Activated CD8-positive, alpha-beta T cell treated with anti-CD3 and anti-CD28 coated beads for 36 hours (primary cell): Measurements from ENCODE around the gene NYAP2. TPM values are rescaled to one million over a fixed set of nuclear protein-coding genes. Genes with fewer than 3 reads are reported as not detected.

ENCODE experiments used
- ATAC-seq: fragments of 200-7000 bp; cut with Tn5 transposase; one replicate; pipeline ENCODE4 v1.10.0; 2021; ENCODE audit warnings: mild to moderate bottlenecking, moderate library complexity
- CTCF ChIA-PET: fragments of 350-600 bp; sonication (Branson Sonifier 250); formaldehyde crosslinking; loops from one replicate; lab custom pipeline; 2021; ENCODE audit warnings: antibody characterized with exemption; lab: Charles Lee
- POLR2A ChIA-PET: fragments of 350-600 bp; sonication (Branson Sonifier 250); formaldehyde crosslinking; loops from one replicate; lab custom pipeline; 2021; ENCODE audit warnings: antibody characterized with exemption; lab: Charles Lee
- DNase-seq: peaks from one replicate; pipeline ENCODE4 v3.0.0-alpha.2; 2020
- H3K27ac Mint-ChIP-seq: one replicate; pipeline ENCODE4 v1.8.0; 2021; ENCODE audit warnings: mild to moderate bottlenecking, mixed read lengths
- H3K27me3 Mint-ChIP-seq: one replicate; pipeline ENCODE4 v1.8.0; 2021; ENCODE audit warnings: mixed read lengths
- H3K36me3 Mint-ChIP-seq: one replicate; pipeline ENCODE4 v1.8.0; 2021; ENCODE audit warnings: low read depth, mixed read lengths
- H3K4me1 Mint-ChIP-seq: one replicate; pipeline ENCODE4 v1.8.0; 2021; ENCODE audit warnings: low read depth, mixed read lengths
- H3K4me3 Mint-ChIP-seq: one replicate; pipeline ENCODE4 v1.8.0; 2021; ENCODE audit warnings: mild to moderate bottlenecking, moderate library complexity, mixed read lengths
- H3K9me3 Mint-ChIP-seq: one replicate; pipeline ENCODE4 v1.8.0; 2021; ENCODE audit warnings: mixed read lengths
- CTCF ChIP-seq: fragments of 200-600 bp; IDR thresholded peaks from one replicate; pipeline ENCODE4 v1.8.0; 2022; ENCODE audit warnings: antibody characterized with exemption, mild to moderate bottlenecking
- intact Hi-C: fragments of 100-400 bp; cut with micrococcal nuclease; formaldehyde crosslinking; loops from one replicate; pipeline ENCODE4 v1.10.0; 2022
- total RNA-seq, 2 experiments: library from RNA; stranded (reverse); gene quantifications; one replicate each; pipeline ENCODE4 v1.2.3, GENCODE V29; 2021

NYAP2 gene
- total RNA-seq, 2 experiments from 2014 or later, result not detected

GRCh38 chr2:225495706-225496105 lies 96.2 kb downstream of the NYAP2 start:
- H3K27ac Mint-ChIP-seq, result no peak overlapping the region
- no peaks in the 10 kb centered on the region for H3K4me1 Mint-ChIP-seq
- TF ChIP-seq CTCF, result no peak
- ChIA-PET POLR2A (no interaction called here), CTCF (interaction anchor here (0.5 kb wide), 1 partner anchor 1307 kb away, joined by 3 read pairs; no protein-coding TSS in a partner anchor)
- DNase-seq, result no peak
- ATAC-seq, result no peak
- no peak overlapping the region for H3K4me3 Mint-ChIP-seq
- no peaks in the 10 kb centered on the region for H3K9me3 Mint-ChIP-seq
- peaks cover 9% of the 10 kb centered on the region for H3K27me3 Mint-ChIP-seq
- intact Hi-C loops, result no loop called here
- no peaks in the 10 kb centered on the region for H3K36me3 Mint-ChIP-seq

- POLR2A ChIA-PET, result no interaction called here
- peaks cover 7% of the 10 kb centered on the region for H3K27me3 Mint-ChIP-seq
- intact Hi-C loops, result no loop called here
- H3K27ac Mint-ChIP-seq, result no peak overlapping the region
- H3K4me3 Mint-ChIP-seq, result no peak overlapping the region
- H3K4me1 Mint-ChIP-seq, result no peaks in the 10 kb centered on the region
- no peak for TF ChIP-seq CTCF
- DNase-seq (no peak), ATAC-seq (no peak)
- no peaks in the 10 kb centered on the region for H3K9me3 Mint-ChIP-seq
- CTCF ChIA-PET, result no interaction called here
- no peaks in the 10 kb centered on the region for H3K36me3 Mint-ChIP-seq
Measured at GRCh38 chr2:225496568-225496967, 97.1 kb downstream of the NYAP2 start.

GRCh38 chr2:225497166-225497565 lies 97.7 kb downstream of the NYAP2 start:
- Mint-ChIP-seq H3K4me1 (no peaks in the 10 kb centered on the region), H3K4me3 (no peak overlapping the region), H3K27me3 (peaks cover 12% of the 10 kb centered on the region), H3K27ac (no peak overlapping the region), H3K36me3 (no peaks in the 10 kb centered on the region), H3K9me3 (no peaks in the 10 kb centered on the region)
- no peak for TF ChIP-seq CTCF
- POLR2A ChIA-PET, result no interaction called here
- DNase-seq, result no peak
- CTCF ChIA-PET, result no interaction called here
- intact Hi-C loops, result no loop called here
- ATAC-seq, result no peak

GRCh38 chr2:225501022-225501421 lies 101.5 kb downstream of the NYAP2 start:
- CTCF ChIA-PET, result no interaction called here
- no peaks in the 10 kb centered on the region for H3K4me1 Mint-ChIP-seq
- no peak for TF ChIP-seq CTCF
- H3K27me3 Mint-ChIP-seq, result peaks cover 12% of the 10 kb centered on the region
- H3K36me3 Mint-ChIP-seq, result no peaks in the 10 kb centered on the region
- DNase-seq (no peak), ATAC-seq (no peak)
- H3K4me3 Mint-ChIP-seq, result no peak overlapping the region
- POLR2A ChIA-PET, result no interaction called here
- no peaks in the 10 kb centered on the region for H3K9me3 Mint-ChIP-seq
- intact Hi-C loops, result no loop called here
- no peak overlapping the region for H3K27ac Mint-ChIP-seq

GRCh38 chr2:225502971-225503370 lies 103.5 kb downstream of the NYAP2 start:
- intact Hi-C loops, result no loop called here
- ChIA-PET CTCF (interaction anchor here (1.3 kb wide), 1 partner anchor 9 kb away, joined by 3 read pairs; no protein-coding TSS in a partner anchor), POLR2A (no interaction called here)
- no peaks in the 10 kb centered on the region for H3K36me3 Mint-ChIP-seq
- DNase-seq (no peak), ATAC-seq (no peak)
- no peak overlapping the region for H3K27ac Mint-ChIP-seq
- TF ChIP-seq CTCF, result no peak
- peaks cover 12% of the 10 kb centered on the region for H3K27me3 Mint-ChIP-seq
- H3K4me3 Mint-ChIP-seq, result no peak overlapping the region
- no peaks in the 10 kb centered on the region for H3K4me1 Mint-ChIP-seq
- H3K9me3 Mint-ChIP-seq, result no peaks in the 10 kb centered on the region
